ENCODE measurements around the gene BAD.
"Not testable (repeated sequence)": the region's sequence is repeated elsewhere in the genome, so short reads cannot be mapped to it uniquely, and the experiment has no call there.

BAD gene

GRCh38 chr11:64314805-64315561, 30.5 kb upstream of the BAD start:
- DNase-seq (ENCODE audit: low read depth in 2 of 2), result no peak

GRCh38 chr11:64314146-64314804, 29.8 kb upstream of the BAD start:
- no peak for DNase-seq (ENCODE audit: low read depth in 2 of 2)

DNA sequence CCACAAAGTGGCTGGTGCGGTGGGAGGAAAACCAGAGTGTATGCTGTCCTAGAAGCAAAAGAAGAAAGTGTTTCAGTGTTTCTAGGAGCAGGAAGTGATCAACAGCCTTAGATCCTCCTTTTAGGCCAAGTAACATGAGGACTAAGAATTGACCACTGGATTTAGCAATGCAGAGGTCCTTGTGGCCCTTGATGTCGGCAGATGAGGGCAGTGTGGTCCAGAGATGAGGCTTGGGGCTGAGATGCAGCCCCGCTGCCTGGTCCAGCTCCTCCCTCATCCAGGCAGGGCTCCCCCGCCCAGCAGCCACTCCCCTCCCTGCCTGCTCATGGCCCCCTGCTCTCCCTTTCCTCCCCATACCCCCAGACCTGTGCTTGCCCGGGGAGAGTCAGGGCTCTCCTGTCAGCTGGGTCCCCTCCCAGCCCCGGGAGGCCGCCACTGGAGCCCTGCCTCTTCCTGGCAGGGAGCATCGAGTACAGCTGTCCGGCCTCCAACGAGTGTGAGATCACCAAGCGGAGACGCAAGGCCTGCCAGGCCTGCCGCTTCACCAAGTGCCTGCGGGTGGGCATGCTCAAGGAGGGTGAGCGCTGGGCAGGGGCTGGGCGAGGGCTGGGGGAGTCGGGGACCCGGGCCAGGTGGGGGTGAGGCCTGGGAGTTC, 29.2 kb upstream of the BAD start:
- no peak for DNase-seq (ENCODE audit: low read depth in 2 of 2)

GRCh38 chr11:64312947-64313346, 28.5 kb upstream of the BAD start:
- no peak for DNase-seq (ENCODE audit: low read depth in 2 of 2)

- DNase-seq (ENCODE audit: low read depth in 2 of 2), result not testable (repeated sequence)
Measured at GRCh38 chr11:64307795-64308194, 23.3 kb upstream of the BAD start.

GRCh38 chr11:64306876-64307622, 22.6 kb upstream of the BAD start:
- DNase-seq (ENCODE audit: low read depth in 2 of 2), result no peak

- no peak for DNase-seq (ENCODE audit: low read depth in 2 of 2)
Measured at GRCh38 chr11:64306563-64306875, 22.1 kb upstream of the BAD start.

GRCh38 chr11:64305691-64306562, 21.5 kb upstream of the BAD start:
- DNase-seq (ENCODE audit: low read depth in 2 of 2), result peak; percentile 55 to 60

DNA sequence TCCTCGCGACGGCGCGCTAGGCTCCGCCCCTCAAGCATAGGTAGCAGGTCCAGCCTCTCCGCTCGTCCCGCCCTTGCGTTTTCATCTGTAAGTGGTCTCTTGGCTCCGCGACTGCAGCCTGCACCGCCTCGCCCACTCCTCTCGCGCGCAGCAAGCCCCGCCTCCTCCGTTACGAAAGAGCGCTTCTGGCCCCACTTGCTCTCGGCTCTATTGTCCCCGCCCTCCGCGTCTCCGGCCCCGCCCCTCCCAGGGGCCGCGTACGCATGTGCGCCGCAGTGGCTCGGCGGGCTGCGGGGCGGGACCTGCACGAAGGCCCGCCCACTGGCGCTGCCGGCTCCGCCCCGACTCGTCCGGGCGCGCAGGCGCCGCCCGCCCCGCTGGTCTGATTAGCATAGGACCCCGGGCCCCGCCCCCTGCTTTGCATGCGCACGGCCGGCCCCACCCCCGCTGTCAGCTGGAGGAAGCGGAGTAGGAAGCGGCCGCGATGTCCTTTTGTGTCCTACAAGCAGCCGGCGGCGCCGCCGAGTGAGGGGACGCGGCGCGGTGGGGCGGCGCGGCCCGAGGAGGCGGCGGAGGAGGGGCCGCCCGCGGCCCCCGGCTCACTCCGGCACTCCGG, 20.7 kb upstream of the BAD start, which contains the start of gene ESRRA:
TSS of gene ESRRA (plus strand) at position 450 of the 616 bp plus-strand sequence. CDS start 1,656 bp downstream, outside the sequence.
- peak; percentile 99 to 100 for DNase-seq (ENCODE audit: low read depth in 2 of 2)

DNA sequence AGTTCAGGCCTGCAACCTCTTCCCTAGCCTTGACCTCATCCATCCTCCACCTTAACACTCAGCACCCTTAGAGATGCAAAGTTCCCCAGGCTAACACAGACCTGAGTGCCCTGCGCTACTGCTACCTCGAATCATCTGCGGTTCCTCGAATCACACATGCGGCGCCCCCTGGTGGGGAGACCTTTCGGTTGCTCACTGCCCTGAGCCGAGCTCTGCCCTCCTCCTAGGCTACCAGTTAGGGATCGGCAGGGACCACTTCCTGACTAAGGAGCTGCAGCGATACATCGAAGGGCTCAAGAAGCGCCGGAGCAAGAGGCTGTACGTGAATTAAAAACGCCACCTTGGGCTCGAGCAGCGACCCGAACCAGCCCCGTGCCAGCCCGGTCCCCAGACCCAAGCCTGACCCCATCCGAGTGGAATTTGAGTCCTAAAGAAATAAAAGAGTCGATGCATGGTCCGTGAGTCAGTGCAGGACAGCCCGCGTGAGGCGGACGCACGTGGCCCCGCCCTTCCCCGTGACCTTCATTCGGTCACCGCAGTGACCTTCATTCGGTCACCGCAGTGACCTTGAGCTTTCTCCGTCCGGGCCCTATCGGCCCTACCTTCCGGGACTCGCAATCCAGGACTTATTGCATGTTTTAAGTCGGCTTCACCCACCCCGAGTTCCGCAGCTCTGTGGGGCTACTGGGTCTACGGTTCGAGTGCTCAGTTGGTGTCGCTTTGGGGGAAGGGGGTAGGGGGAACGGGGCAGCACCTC, 20.0 kb upstream of the BAD start:
- peak; percentile 88 to 92 for DNase-seq (ENCODE audit: low read depth in 2 of 2)

GRCh38 chr11:64304032-64304315, 19.5 kb upstream of the BAD start:
- DNase-seq (ENCODE audit: low read depth in 2 of 2), result no peak

DNA sequence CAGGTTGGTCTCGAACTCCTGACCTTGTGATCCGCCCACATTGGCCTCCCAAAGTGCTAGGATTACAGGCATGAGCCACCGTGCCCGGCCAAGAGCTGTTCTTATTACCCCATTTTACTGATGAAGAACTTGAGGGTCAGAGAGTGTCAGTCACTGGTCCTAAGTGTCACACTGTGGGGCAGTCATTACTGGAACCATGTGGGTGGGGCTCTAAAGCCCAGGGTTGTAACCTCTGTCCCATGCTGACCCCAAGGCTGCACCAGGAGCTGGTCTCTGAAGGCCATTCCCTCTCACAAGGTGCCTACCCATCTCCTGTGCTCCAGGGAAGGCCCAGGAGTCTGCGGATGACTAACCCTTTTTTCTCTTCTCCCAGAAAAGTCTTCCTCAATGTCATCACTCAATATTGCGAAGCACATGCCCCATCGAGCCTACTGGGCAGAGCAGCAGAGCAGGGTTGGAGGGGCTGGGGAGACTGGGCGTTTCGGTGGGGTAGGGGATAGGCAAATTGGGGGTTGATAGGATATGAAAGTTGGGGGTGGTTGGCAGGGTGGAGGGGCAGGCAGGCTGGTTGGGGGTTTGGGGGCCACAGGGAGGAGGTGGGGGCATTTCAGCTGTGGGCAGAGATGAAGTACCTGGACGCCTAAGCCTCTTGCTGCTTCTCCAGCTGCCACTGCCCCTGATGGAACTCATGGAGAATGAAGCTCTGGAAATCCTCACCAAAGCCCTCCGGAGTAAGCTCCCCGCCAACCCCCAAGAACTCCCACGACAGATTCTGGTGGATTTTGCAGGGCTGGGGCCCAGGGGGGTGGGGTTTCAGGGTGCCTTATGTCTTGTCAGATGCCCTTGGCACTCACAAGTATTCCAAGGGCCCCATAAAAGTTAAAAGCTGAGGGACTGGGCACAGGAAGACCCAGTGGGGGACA, 18.9 kb upstream of the BAD start:
- no peak for DNase-seq (ENCODE audit: low read depth in 2 of 2)

DNA sequence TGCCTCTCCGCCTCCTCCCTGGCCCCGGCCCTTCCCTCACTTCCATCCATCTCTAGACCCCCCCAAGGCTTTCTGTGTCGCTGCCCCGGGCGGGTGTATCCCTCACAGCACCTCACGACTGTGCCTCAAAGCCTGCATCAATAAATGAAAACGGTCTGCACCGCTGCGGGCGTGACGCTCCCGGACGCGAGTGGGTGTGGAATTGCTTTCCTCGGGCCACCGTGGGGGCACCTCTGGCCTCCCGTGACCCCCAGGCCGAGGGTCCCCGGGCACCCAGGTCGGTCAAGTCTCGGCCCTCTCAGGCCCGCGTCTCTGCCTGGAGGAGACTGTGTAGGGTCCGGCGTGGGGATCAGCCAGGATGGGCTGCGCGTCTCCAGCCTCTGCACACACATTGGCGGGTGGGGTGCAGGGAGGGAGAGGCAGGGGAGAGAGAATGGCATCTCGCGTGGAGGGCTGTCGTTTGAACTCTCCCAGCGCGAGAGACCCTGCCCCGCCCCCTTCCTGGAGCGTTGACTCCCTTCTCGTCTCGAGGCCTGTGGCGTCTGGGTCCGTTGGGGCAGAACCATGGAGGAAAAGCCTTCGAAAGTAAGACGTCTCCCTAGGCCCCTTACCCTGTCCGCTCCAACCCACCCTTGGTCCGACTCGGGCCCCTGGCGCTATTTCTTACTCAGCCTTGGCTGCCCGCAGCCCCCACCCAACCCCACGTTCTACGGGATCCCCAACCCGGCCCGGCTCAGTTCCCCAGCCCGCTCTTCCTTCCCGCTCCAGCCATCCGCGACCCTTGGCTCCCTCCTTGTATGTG, 15.6 kb upstream of the BAD start, which contains the start of gene CATSPERZ:
TSS of gene CATSPERZ (plus strand) at position 512 of the 802 bp plus-strand sequence. CDS start at position 565, 53 bp downstream.
- DNase-seq (ENCODE audit: low read depth in 2 of 2), result no peak

DNA sequence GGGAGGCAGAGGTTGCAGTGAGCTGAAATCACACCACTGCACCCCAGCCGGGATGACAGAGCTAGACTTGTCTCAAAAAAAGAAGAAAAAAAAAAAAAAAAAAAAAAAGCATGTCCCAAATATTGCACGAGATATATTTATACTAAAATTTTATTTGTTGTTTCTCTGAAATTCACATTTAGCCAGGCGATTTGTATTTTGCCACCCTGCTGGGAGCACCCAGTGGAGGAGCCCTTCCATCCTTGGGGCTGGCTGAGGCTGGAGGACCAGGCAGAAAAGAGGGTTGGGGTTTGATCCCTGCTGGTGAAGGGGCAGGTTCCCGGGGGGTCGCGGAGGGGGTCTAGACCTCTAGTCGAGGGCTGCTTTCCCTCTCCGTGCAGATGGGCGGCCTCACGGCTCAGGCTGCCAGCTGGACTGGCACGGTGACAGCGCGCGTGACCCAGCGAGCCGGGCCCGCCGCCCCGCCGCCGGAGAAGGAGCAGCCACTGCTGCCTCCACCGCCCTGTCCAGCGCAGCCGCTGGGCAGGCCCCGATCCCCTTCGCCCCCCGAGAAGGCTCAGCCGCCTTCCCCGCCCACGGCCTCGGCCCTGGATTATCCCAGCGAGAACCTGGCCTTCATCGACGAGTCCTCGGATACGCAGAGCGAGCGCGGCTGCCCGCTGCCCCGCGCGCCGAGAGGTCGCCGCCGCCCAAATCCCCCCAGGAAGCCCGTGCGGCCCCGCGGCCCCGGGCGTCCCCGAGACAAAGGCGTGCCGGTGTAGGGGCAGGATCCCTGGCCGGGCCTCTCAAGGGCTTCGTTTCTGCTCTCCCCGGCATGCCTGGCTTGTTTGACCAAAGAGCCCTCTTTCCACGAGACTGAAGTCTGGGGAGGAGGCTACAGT, 14.7 kb upstream of the BAD start:
- no peak for DNase-seq (ENCODE audit: low read depth in 2 of 2)

DNA sequence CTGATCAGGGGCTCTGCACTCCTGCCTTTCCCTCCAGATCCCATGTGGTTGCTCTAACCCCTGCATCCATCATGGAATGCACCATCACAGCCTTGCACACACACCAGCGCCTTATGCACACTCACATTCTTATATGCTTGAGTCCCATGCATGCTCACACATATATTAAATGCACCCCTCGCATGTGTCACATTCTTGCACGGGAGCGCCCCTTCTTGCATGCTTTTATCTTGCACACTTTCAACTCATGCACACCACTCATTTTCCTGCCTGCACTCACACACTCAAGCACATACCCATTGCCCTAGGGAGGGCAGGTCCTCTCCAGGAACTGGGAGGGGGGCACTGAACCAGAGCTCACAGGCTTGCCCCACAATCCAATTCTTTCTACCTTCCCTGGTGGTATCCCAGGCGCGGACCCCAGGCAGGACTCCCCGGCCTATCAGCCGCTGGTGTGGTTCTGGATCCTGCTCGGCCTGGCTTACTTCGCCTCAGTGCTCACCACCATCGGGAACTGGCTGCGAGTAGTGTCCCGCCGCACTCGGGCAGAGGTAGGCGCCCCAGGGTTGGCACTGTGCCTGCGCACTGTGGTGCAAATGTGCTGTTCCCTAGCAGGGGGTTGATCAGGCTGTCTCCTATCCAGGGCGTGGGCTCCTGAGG, 13.4 kb upstream of the BAD start:
- no peak for DNase-seq (ENCODE audit: low read depth in 2 of 2)

DNA sequence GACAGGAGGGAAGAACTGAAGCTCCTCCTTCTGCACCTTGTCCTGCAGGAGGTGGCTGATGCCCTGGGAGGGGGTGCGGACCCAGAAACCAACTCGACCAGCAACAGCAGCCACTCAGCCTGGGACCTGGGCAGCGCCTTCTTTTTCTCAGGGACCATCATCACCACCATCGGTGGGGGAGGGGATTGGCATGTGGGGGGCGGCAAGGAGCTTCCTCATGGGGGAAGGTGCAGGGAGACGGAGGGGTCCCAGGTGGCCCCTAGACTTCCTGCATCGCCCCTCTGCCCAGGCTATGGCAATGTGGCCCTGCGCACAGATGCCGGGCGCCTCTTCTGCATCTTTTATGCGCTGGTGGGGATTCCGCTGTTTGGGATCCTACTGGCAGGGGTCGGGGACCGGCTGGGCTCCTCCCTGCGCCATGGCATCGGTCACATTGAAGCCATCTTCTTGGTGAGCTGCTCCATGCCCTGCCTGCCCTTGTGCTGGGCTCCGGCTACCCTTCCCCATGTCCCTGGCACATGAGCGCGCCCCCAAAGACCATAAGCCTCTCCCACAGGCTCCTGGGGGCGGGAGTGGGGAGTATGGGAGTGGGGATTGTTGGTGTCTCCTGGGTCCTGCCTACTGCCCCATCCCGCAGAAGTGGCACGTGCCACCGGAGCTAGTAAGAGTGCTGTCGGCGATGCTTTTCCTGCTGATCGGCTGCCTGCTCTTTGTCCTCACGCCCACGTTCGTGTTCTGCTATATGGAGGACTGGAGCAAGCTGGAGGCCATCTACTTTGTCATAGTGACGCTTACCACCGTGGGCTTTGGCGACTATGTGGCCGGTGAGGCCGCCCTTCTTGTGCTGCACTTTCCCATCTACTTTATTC, 12.6 kb upstream of the BAD start:
- DNase-seq (ENCODE audit: low read depth in 2 of 2), result no peak

All from stimulated activated CD8-positive, alpha-beta memory T cell treated with anti-CD3 and anti-CD28 coated beads, Interleukin-15, amount 100 ng/mL, for 48 hours (primary cell).